SHP77 treated with DMSO at 0.1 percent for 48 hours (cell line): ENCODE results near the gene COG6.

Experiments used
- DNase-seq: peaks from one replicate; lab custom pipeline; 2025; lab: John Stamatoyannopoulos, UW

The COG6 gene

GRCh38 chr13:39770221-39771090 lies 115.0 kb downstream of the COG6 start:
- DNase-seq, result no peak

- no peak for DNase-seq
These were observed 118.4 kb downstream of the COG6 start for GRCh38 chr13:39773833-39774232.

- DNase-seq, result no peak
These were observed 121.0 kb downstream of the COG6 start for GRCh38 chr13:39776439-39776838.

DNA sequence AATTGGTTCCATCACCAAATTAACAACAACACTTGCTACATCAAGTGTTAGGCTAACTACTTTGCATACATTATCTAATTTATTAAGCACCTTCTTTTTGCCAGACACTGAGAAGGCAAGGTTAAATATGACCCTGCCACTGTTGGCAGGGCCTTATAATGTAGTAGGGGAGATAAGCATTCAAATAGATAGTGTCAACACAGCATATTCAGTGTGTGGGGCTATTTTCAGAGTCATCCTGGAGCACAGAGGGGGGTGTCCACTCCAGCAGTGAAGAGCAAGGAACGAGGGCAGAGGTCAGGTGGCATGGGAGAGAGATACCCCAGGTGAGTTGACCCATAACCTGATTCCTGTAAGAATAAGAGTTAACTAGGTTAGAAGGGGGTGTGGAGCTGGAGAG lies 121.6 kb downstream of the COG6 start:
- DNase-seq, result no peak

GRCh38 chr13:39777527-39778061 lies 122.1 kb downstream of the COG6 start:
- no peak for DNase-seq

DNA sequence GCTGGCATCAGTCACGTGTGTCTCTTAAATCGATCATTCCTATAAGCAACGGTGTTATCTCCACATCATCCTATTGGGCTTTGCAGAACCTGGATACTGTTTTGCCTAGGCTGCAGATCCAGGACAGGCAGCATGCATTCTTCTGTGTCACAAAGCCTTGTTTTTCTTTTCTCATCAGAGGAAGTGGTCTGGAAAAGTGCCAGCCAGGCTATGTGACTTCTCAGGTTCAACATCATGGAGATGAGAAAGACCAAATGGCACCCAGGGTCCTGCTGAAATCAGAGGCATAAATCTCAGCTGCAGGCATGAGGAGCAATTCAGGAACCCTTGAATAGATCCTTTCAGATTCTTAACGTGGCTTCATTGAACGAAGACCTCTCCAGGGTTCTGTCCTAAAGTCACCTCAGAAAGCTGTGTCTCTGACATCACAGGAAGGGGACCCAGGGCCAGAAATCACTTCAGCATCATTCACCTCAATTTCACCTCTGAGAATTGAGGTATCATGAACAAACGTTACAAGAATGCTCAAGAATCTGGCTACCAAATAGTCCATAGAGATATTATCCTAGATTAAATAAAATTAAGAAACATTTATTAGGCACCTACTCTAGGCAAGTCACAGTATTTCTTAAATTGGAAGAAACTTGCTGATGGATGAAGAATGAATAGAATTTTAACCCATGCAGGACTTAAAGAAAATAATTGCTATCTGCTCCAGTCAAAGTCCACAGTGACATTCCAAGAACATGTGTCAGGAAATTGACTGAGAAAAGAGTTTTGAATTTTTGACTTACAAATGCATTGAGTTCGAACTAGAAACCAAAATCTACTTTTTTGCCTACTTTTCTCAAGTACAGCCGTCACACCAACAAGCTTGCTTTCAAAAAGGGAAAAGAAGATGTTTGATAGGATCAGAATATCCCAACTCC lies 124.1 kb downstream of the COG6 start:
- no peak for DNase-seq

GRCh38 chr13:39780711-39781110 lies 125.2 kb downstream of the COG6 start:
- no peak for DNase-seq

DNA sequence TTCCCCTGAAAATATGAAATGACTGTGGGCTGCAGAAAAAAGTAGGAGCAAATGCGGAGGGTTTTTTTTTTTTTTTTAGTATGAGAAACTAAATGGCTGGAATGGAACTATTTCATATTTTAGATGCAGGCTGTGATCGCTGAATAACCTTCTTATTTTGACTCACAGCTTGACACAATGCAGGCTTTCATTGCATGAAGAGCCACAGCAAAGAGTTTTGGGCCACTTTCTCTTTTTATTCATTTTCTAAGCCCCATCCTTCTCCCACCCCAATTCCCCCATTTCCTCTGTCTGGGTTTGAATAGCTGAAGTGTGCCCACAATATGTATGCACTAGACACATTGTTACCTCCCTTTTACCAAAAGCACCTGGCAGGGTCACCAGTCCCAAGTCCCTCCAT lies 125.9 kb downstream of the COG6 start:
- DNase-seq, result no peak

DNA sequence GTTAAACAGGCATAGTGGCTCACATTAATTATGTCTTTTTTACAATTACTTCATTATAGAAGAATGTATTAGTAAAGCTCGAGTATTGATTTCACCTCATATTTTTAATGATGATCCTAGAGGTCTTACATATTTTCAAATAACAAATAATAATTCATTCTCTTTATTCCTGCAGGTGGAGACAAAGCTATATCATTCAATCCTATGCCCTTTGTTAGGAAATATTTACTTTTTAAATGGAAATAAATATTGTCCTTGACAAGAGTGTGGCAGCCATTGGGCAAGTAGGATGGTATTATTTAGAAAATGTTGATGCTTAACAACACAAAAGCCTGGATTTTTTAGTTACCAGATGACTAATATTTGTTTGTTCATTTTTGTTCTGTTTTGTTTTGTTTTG lies 127.6 kb downstream of the COG6 start:
- no peak for DNase-seq

DNA sequence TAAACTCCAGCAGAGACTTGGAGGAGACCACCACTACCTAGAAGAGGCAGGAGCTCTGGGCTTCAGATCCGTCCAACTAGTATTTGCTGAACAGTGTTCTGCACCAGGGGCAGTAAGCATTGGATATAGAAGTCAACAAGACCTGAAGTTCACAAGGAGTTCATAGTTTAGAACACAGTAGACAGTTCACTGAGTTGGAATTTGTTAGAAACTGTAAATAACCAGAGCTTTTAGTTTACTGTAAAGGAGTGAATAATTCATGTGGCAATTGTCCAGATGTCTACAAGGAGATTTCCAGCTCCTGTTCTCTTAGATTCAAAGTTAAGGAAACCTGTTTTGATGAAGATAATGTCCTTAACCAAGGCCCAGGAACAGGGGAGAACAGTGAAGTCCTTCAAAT lies 128.9 kb downstream of the COG6 start:
- no peak for DNase-seq

- no peak for DNase-seq
These were observed 130.6 kb downstream of the COG6 start for GRCh38 chr13:39786091-39786490.

GRCh38 chr13:39787086-39787487 lies 131.6 kb downstream of the COG6 start:
- no peak for DNase-seq

- no peak for DNase-seq
These were observed 132.6 kb downstream of the COG6 start for GRCh38 chr13:39788102-39788501.

DNA sequence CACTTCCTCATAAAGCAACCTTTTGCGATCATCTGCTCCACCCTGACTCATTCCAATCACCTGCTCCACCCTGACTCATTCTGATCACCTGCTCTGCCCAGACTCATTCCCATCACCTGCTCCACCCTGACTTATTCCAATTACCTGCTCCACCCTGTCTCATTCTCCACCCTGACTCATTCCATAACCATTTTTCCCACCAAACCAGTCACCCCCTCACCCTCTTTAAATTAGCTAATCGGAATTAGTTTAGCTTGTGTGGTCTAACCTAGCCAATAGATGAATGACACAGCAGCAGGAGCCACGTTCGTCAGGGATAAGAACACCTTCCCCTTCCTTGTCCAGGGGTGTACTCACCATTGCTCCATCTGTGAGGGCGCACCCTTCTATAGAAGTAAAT lies 134.0 kb downstream of the COG6 start:
- no peak for DNase-seq
